ENCODE results near the gene SUPT20HL1.

SUPT20HL1 gene

DNA sequence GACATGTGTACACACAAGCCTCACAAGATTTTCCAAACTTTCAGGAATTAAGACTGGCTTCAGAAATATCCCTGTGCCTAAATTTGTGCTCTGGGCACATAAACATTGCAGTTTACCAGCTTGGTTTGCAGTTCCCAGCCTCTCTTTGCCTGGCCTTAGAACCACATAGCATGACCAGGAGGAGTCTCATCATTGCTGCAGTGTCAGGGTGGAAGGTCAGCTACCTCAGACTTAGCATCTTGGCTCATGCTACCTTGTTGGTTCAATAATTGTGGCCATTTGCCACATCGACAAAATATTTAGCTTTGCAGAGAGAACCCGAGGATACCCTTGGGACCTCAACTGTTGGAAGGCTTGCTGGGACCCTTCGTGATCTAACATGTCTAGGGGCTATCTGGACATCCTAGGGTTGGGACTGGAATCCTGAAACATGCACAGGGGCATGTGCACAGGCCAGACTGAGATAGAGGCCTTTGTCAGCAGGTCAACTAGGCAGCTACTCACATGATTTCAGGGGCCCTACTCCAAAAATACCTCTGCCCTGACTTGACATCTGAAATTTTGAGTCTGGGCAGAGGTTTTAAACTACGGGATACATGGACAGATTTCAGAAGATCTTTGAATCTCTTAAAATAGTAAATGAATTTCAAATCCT is 38.6 kb upstream of the SUPT20HL1 start:
- TF ChIP-seq, protein P1, sequence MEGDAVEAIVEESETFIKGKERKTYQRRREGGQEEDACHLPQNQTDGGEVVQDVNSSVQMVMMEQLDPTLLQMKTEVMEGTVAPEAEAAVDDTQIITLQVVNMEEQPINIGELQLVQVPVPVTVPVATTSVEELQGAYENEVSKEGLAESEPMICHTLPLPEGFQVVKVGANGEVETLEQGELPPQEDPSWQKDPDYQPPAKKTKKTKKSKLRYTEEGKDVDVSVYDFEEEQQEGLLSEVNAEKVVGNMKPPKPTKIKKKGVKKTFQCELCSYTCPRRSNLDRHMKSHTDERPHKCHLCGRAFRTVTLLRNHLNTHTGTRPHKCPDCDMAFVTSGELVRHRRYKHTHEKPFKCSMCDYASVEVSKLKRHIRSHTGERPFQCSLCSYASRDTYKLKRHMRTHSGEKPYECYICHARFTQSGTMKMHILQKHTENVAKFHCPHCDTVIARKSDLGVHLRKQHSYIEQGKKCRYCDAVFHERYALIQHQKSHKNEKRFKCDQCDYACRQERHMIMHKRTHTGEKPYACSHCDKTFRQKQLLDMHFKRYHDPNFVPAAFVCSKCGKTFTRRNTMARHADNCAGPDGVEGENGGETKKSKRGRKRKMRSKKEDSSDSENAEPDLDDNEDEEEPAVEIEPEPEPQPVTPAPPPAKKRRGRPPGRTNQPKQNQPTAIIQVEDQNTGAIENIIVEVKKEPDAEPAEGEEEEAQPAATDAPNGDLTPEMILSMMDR (IDR thresholded peaks at IDR 0.05; ENCODE audit: low read depth, low read length), result no peak
- Histone ChIP-seq H3K27me3 (ENCODE audit: insufficient read depth, low read depth, severe bottlenecking) (peaks cover 2% of the 10 kb centered on the region), H3K27ac (no peak overlapping the region), H3K9me3 (ENCODE audit: severe bottlenecking) (no peaks in the 10 kb centered on the region), H3K4me3 (ENCODE audit: low read depth, low read length) (no peak overlapping the region), H3K36me3 (no peaks in the 10 kb centered on the region)
- DNase-seq, result no peak

DNA sequence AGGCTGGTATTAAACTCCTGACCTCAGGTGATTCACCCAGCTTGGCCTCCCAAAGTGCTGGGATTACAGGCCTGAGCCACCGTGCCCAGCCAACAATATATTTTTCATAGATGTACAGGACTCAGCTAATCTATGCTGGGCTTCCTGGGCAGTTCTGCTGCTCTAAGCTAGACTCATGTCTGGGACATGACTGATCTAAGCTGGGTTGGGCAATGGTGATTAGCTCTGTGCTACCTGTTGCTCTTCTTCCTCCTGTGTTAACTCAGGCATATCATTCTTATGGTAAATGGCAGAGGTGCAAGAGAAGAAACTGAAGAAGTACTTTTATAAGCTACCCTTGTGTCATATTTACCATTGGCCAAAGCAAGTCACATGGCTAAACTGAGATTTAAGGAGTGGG is 35.2 kb upstream of the SUPT20HL1 start:
- Histone ChIP-seq H3K27me3 (ENCODE audit: insufficient read depth, low read depth, severe bottlenecking) (peaks cover 2% of the 10 kb centered on the region), H3K36me3 (no peaks in the 10 kb centered on the region), H3K27ac (no peak overlapping the region), H3K9me3 (ENCODE audit: severe bottlenecking) (no peaks in the 10 kb centered on the region), H3K4me3 (ENCODE audit: low read depth, low read length) (no peak overlapping the region)
- TF ChIP-seq, protein P1 (IDR thresholded peaks at IDR 0.05; ENCODE audit: low read depth, low read length), result no peak
- DNase-seq, result no peak

DNA sequence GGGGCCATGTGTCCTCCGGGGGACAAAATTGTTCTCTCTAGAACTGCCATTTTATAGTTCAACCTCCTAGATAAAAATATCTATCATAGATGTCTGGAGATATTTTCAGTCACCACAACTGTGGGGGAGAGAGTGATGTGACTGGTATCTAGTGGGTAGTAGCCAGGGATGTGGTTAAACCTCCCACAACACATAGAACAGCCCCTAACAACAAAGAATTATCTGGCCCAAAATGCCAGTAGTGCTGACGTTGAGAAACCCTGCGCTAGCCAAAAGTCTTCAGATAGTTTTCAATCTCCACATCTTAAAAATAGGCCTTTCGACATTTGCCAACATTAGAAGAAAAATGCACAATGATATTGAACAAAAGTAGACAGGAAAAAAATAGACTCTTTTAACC is 27.6 kb upstream of the SUPT20HL1 start:
- no peaks in the 10 kb centered on the region for H3K27me3 ChIP-seq (ENCODE audit: insufficient read depth, low read depth, severe bottlenecking)
- DNase-seq, result no peak
- no peaks in the 10 kb centered on the region for H3K36me3 ChIP-seq
- no peaks in the 10 kb centered on the region for H3K9me3 ChIP-seq (ENCODE audit: severe bottlenecking)
- no peak overlapping the region for H3K4me3 ChIP-seq (ENCODE audit: low read depth, low read length)
- no peak overlapping the region for H3K27ac ChIP-seq
- TF ChIP-seq, protein P1 (IDR thresholded peaks at IDR 0.05; ENCODE audit: low read depth, low read length), result no peak

GRCh38 chrX:24333371-24333770 is 27.1 kb upstream of the SUPT20HL1 start:
- DNase-seq, result no peak
- no peak overlapping the region for H3K4me3 ChIP-seq (ENCODE audit: low read depth, low read length)

GRCh38 chrX:24334461-24334860 is 26.0 kb upstream of the SUPT20HL1 start:
- Histone ChIP-seq H3K36me3 (no peaks in the 10 kb centered on the region), H3K27ac (no peak overlapping the region), H3K4me3 (ENCODE audit: low read depth, low read length) (no peak overlapping the region), H3K27me3 (ENCODE audit: insufficient read depth, low read depth, severe bottlenecking) (no peaks in the 10 kb centered on the region), H3K9me3 (ENCODE audit: severe bottlenecking) (no peaks in the 10 kb centered on the region)
- TF ChIP-seq, protein P1 (IDR thresholded peaks at IDR 0.05; ENCODE audit: low read depth, low read length), result no peak
- no peak for DNase-seq

More at GRCh38 chrX:24333371-24333770, 27.1 kb upstream of the SUPT20HL1 start:
- H3K36me3 ChIP-seq, result no peaks in the 10 kb centered on the region
- TF ChIP-seq, protein P1 (IDR thresholded peaks at IDR 0.05; ENCODE audit: low read depth, low read length), result no peak
- no peak overlapping the region for H3K27ac ChIP-seq
- H3K27me3 ChIP-seq (ENCODE audit: insufficient read depth, low read depth, severe bottlenecking), result no peaks in the 10 kb centered on the region
- no peaks in the 10 kb centered on the region for H3K9me3 ChIP-seq (ENCODE audit: severe bottlenecking)

- Histone ChIP-seq H3K36me3 (no peaks in the 10 kb centered on the region), H3K27ac (no peak overlapping the region), H3K4me3 (ENCODE audit: low read depth, low read length) (no peak overlapping the region), H3K27me3 (ENCODE audit: insufficient read depth, low read depth, severe bottlenecking) (no peaks in the 10 kb centered on the region), H3K9me3 (ENCODE audit: severe bottlenecking) (no peaks in the 10 kb centered on the region)
- TF ChIP-seq, protein P1 (IDR thresholded peaks at IDR 0.05; ENCODE audit: low read depth, low read length), result no peak
- DNase-seq, result no peak
Measured at GRCh38 chrX:24335871-24336270, 24.6 kb upstream of the SUPT20HL1 start.
